ENCODE data around the gene AGPS.

The AGPS gene

DNA sequence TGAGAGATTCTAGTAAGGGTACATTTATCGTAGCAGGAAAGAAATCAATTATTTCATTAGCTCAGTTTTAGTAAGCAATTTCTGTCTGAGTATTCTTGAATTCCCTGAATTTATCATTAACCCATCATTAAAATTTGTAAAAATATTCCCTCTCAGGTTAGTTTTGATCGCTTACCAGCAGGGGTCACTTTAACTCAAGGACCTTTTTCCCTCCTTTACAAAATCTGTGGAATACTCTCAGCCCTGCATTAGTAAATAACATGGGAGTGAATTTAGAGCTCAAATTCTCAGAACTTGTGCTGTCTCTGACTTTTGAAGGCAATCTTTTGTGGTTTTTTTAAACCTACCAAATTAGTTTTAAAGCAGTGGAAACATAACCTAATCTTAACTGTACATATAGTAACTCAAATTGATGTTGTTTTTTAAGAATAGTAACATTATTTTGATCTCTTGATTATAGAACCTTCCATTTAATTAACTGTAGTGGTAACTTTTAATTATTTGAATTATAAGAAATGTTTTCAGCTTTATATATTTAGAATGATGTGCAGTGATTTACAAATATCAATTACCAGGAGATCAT, 97.2 kb downstream of the AGPS start:
- TF ChIP-seq TAF1 (IDR thresholded peaks at IDR 0.05; ENCODE audit: borderline replicate concordance, insufficient read depth, low read length), result no peak
- no peak for TF ChIP-seq FOXP2 (optimal IDR thresholded peaks at IDR 0.05; ENCODE audit: borderline replicate concordance, extremely low read depth, extremely low read length, insufficient read depth)
- TF ChIP-seq POLR2AphosphoS5 (IDR thresholded peaks at IDR 0.05; ENCODE audit: low read depth, low read length), result no peak
- no peak for TF ChIP-seq REST (IDR thresholded peaks at IDR 0.05; ENCODE audit: insufficient read depth in 1 of 2, low read depth in 2 of 2, low read length in 2 of 2)
- TF ChIP-seq SIN3A (IDR thresholded peaks at IDR 0.05; ENCODE audit: borderline replicate concordance, insufficient read depth, low read length), result no peak

GRCh38 chr2:177495945-177496344, 103.4 kb downstream of the AGPS start:
- no peak for TF ChIP-seq FOXP2 (optimal IDR thresholded peaks at IDR 0.05; ENCODE audit: borderline replicate concordance, extremely low read depth, extremely low read length, insufficient read depth)
- no peak for TF ChIP-seq TAF1 (IDR thresholded peaks at IDR 0.05; ENCODE audit: borderline replicate concordance, insufficient read depth, low read length)
- no peak for TF ChIP-seq SIN3A (IDR thresholded peaks at IDR 0.05; ENCODE audit: borderline replicate concordance, insufficient read depth, low read length)
- TF ChIP-seq REST (IDR thresholded peaks at IDR 0.05; ENCODE audit: insufficient read depth in 1 of 2, low read depth in 2 of 2, low read length in 2 of 2), result no peak
- no peak for TF ChIP-seq POLR2AphosphoS5 (IDR thresholded peaks at IDR 0.05; ENCODE audit: low read depth, low read length)

DNA sequence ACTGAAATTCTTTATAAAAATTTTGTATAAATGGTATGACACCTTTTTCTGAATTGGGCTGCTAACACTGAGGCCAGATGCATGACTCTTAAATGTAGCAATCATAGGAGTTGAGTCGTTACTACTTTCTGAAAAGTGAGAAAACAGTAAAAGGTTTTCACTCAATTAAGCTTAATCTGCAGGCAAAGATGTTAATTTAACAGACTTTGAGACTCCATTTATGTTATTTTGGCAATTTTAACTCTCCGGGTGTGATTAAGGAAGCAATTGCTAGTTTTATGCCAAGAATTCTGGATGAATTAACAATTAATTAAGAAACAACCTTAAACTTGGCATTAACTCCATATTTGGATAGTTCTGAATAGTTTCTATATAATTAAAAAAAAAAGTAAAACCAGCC, 104.3 kb downstream of the AGPS start:
- TF ChIP-seq TAF1 (IDR thresholded peaks at IDR 0.05; ENCODE audit: borderline replicate concordance, insufficient read depth, low read length) (no peak), SIN3A (IDR thresholded peaks at IDR 0.05; ENCODE audit: borderline replicate concordance, insufficient read depth, low read length) (no peak), REST (IDR thresholded peaks at IDR 0.05; ENCODE audit: insufficient read depth in 1 of 2, low read depth in 2 of 2, low read length in 2 of 2) (no peak), POLR2AphosphoS5 (IDR thresholded peaks at IDR 0.05; ENCODE audit: low read depth, low read length) (no peak), FOXP2 (optimal IDR thresholded peaks at IDR 0.05; ENCODE audit: borderline replicate concordance, extremely low read depth, extremely low read length, insufficient read depth) (no peak)

- TF ChIP-seq REST (IDR thresholded peaks at IDR 0.05; ENCODE audit: insufficient read depth in 1 of 2, low read depth in 2 of 2, low read length in 2 of 2), result no peak
- no peak for TF ChIP-seq SIN3A (IDR thresholded peaks at IDR 0.05; ENCODE audit: borderline replicate concordance, insufficient read depth, low read length)
- no peak for TF ChIP-seq POLR2AphosphoS5 (IDR thresholded peaks at IDR 0.05; ENCODE audit: low read depth, low read length)
- no peak for TF ChIP-seq TAF1 (IDR thresholded peaks at IDR 0.05; ENCODE audit: borderline replicate concordance, insufficient read depth, low read length)
- TF ChIP-seq FOXP2 (optimal IDR thresholded peaks at IDR 0.05; ENCODE audit: borderline replicate concordance, extremely low read depth, extremely low read length, insufficient read depth), result no peak
These were observed 108.6 kb downstream of the AGPS start for GRCh38 chr2:177501186-177501585.
